Measurements from ENCODE around the gene NAALAD2.

GRCh38 chr11:90176069-90176468 is 41.6 kb downstream of the NAALAD2 start:
- TF ChIP-seq POLR2A (IDR thresholded peaks at IDR 0.05) (no peak), POLR2AphosphoS5 (IDR thresholded peaks at IDR 0.05) (no peak)
- TF ChIP-seq, protein P1, sequence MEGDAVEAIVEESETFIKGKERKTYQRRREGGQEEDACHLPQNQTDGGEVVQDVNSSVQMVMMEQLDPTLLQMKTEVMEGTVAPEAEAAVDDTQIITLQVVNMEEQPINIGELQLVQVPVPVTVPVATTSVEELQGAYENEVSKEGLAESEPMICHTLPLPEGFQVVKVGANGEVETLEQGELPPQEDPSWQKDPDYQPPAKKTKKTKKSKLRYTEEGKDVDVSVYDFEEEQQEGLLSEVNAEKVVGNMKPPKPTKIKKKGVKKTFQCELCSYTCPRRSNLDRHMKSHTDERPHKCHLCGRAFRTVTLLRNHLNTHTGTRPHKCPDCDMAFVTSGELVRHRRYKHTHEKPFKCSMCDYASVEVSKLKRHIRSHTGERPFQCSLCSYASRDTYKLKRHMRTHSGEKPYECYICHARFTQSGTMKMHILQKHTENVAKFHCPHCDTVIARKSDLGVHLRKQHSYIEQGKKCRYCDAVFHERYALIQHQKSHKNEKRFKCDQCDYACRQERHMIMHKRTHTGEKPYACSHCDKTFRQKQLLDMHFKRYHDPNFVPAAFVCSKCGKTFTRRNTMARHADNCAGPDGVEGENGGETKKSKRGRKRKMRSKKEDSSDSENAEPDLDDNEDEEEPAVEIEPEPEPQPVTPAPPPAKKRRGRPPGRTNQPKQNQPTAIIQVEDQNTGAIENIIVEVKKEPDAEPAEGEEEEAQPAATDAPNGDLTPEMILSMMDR (IDR thresholded peaks at IDR 0.05), result no peak
